ENCODE results near the gene KRT72. TPM values are rescaled to one million over a fixed set of nuclear protein-coding genes. Genes with fewer than 3 reads are reported as not detected.

Gene KRT72
- total RNA-seq, 2 experiments from 2014 or later: 0.16 to 0.32 TPM

GRCh38 chr12:52607314-52607713, 6.1 kb upstream of the KRT72 start:
- no peak for TF ChIP-seq CTCF (IDR thresholded peaks at IDR 0.05)
- Mint-ChIP-seq H3K36me3 (ENCODE audit: low read depth) (no peaks in the 10 kb centered on the region), H3K27me3 (no peaks in the 10 kb centered on the region), H3K4me1 (ENCODE audit: low read depth) (peaks cover 83% of the 10 kb centered on the region), H3K27ac (no peak overlapping the region), H3K4me3 (no peak overlapping the region), H3K9me3 (no peaks in the 10 kb centered on the region)
- ChIA-PET POLR2A (no interaction called here), CTCF (interaction anchor here (1.0 to 1.7 kb wide), 2 partner anchors 263 to 277 kb away, joined by 3 to 4 read pairs; no protein-coding TSS in a partner anchor)
- intact Hi-C loops (cut with micrococcal nuclease): no loop called here
- DNase-seq (no peak), ATAC-seq (no peak)

- H3K36me3 Mint-ChIP-seq (ENCODE audit: low read depth): no peaks in the 10 kb centered on the region
- DNase-seq (no peak), ATAC-seq (no peak)
- peaks cover 80% of the 10 kb centered on the region for H3K4me1 Mint-ChIP-seq (ENCODE audit: low read depth)
- H3K27me3 Mint-ChIP-seq: no peaks in the 10 kb centered on the region
- intact Hi-C loops (cut with micrococcal nuclease): no loop called here
- H3K9me3 Mint-ChIP-seq: no peaks in the 10 kb centered on the region
- POLR2A ChIA-PET: no interaction called here
- no peak for TF ChIP-seq CTCF (IDR thresholded peaks at IDR 0.05)
- CTCF ChIA-PET: interaction anchor here (0.8 to 1.7 kb wide), 3 partner anchors 26 to 278 kb away, joined by 3 to 4 read pairs (median 3); no protein-coding TSS in a partner anchor
- H3K27ac Mint-ChIP-seq: no peak overlapping the region
- H3K4me3 Mint-ChIP-seq: no peak overlapping the region
Measured at GRCh38 chr12:52606581-52607218, 5.4 kb upstream of the KRT72 start.

GRCh38 chr12:52606096-52606495, 4.8 kb upstream of the KRT72 start:
- ChIA-PET POLR2A (no interaction called here), CTCF (interaction anchor here (0.6 to 1.7 kb wide), 5 partner anchors 17 to 279 kb away, joined by 3 to 4 read pairs (median 3); no protein-coding TSS in a partner anchor)
- H3K9me3 Mint-ChIP-seq: no peaks in the 10 kb centered on the region
- intact Hi-C loops (cut with micrococcal nuclease): no loop called here
- no peak for ATAC-seq
- H3K36me3 Mint-ChIP-seq (ENCODE audit: low read depth): no peaks in the 10 kb centered on the region
- no peak for TF ChIP-seq CTCF (IDR thresholded peaks at IDR 0.05)
- peaks cover 74% of the 10 kb centered on the region for H3K4me1 Mint-ChIP-seq (ENCODE audit: low read depth)
- no peak for DNase-seq
- no peaks in the 10 kb centered on the region for H3K27me3 Mint-ChIP-seq
- no peak overlapping the region for H3K27ac Mint-ChIP-seq
- H3K4me3 Mint-ChIP-seq: no peak overlapping the region

GRCh38 chr12:52605542-52605941, 4.3 kb upstream of the KRT72 start:
- DNase-seq: no peak
- POLR2A ChIA-PET: no interaction called here
- H3K36me3 Mint-ChIP-seq (ENCODE audit: low read depth): no peaks in the 10 kb centered on the region

More at GRCh38 chr12:52605542-52605941, 4.3 kb upstream of the KRT72 start:
- no peak for TF ChIP-seq CTCF (IDR thresholded peaks at IDR 0.05)
- H3K9me3 Mint-ChIP-seq: no peaks in the 10 kb centered on the region
- H3K27me3 Mint-ChIP-seq: no peaks in the 10 kb centered on the region
- CTCF ChIA-PET: interaction anchor here (0.6 to 1.7 kb wide), 4 partner anchors 17 to 265 kb away, joined by 3 to 4 read pairs (median 4); no protein-coding TSS in a partner anchor
- intact Hi-C loops (cut with micrococcal nuclease): no loop called here
- no peak overlapping the region for H3K4me3 Mint-ChIP-seq
- peaks cover 68% of the 10 kb centered on the region for H3K4me1 Mint-ChIP-seq (ENCODE audit: low read depth)
- H3K27ac Mint-ChIP-seq: no peak overlapping the region
- no peak for ATAC-seq

All from activated CD8-positive, alpha-beta T cell treated with anti-CD3 and anti-CD28 coated beads for 36 hours (primary cell).